Embryonic facial prominence (tissue), 1 donor: ENCODE data around the gene PTPN12.

ENCODE experiments used
- DNase-seq: peaks from one replicate; pipeline ENCODE4 v3.0.0-alpha.2; 2016; ENCODE audit errors: extremely low spot score

The PTPN12 gene

DNA sequence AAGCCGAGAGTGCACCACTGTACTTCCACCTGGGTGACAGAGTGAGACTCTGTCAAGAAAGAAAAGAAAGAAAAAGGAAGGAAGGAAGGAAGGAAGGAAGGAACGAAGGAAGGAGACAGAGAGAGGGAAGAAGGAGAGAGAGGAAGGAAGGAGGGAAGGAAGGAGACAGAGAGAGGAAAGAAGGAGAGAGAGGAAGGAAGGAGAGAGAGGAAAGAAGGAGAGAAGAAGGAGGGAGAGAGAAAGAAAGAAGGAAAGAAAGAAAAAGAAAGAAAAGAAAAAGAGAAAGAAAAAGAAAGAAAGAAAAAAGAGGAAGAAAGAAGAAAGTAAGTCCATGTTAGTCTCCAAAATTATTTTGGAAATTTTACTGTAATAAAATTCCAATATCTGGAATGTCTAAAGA lies 125.8 kb downstream of the PTPN12 start:
- no peak for DNase-seq

DNA sequence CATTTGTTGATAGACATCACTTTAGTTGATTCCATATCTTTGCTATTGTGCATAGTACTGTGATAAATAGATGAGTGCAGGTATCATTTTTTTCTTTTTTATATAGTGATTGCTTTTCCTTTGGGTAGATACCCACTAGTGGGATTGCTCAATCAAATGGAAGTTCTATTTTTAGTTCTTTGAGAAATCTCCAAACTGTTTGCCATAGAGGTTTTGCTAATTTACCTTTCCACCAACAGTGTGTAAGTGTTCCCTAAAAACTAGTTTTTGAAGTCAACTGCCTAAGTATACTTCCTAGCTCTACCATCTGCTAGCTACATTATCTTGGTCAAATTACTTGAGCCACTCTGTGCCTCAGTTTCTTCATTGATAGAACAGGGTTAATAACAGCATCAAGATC lies 127.6 kb downstream of the PTPN12 start:
- DNase-seq = no peak

DNA sequence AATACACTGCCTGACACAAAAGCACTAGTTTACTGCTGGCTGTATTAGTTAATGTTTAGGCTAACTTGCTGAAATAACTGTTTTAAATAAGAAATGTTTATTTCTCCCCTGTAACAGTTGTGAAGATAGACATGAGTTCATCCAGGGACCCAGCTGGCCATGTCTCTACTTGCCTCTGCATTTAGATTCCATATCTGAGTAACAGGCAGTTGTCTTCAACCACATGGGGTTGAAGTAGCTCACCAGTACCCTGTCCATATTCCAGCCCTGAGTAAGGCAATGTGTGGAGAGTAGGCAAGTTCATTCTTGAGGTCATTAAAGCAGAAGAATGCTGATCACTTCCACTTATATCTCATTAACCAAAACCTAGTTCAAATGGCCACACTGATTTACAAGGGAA lies 128.1 kb downstream of the PTPN12 start:
- DNase-seq = no peak

DNA sequence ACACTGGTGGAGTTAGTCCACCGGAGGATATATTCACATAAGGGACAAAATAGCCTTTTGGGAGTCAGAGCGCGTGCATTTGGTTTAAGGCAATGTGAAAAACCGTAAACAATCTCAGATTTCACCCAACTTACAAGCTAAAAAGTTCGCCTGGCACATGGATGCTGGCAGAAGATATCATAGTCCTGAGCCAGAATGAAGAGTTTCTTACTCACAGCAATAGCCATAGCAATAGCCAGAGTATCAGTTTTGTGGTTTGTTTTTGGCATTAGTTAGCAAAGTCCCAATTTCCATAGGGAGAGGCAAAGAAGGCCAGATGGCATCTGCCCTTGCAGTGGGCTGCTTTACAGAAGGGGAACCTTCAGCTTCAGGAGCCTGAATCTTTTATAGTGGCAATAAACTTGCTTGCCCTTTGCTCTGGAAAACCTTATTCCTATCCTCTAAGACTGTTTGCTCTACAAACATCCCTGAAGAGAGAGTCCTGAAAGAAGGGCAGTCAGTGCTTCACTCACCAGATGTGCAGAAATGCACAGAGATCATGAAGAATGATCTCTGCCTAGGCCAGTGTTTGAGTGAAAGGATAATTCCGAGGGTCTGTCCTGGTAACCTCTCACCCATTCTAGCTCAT lies 130.5 kb downstream of the PTPN12 start:
- DNase-seq = no peak

DNA sequence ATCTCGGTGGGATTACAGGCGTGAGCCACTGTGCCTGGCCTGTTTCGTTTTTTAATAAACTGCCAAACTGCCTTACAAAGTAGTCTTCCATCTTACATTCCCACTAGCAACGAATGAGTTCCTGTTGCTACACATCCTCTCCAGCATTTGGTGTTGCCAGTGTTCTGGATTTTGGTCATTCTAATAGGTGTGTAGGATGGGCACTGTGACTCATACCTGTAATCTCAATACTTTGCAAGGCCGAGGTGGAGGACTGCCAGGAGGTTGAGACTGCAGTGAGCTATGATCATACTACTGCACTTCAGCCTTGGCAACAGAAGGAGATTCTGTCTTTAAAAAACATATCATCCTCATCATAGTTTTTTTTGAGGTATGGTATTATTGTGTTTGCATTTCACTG lies 137.8 kb downstream of the PTPN12 start:
- no peak for DNase-seq

DNA sequence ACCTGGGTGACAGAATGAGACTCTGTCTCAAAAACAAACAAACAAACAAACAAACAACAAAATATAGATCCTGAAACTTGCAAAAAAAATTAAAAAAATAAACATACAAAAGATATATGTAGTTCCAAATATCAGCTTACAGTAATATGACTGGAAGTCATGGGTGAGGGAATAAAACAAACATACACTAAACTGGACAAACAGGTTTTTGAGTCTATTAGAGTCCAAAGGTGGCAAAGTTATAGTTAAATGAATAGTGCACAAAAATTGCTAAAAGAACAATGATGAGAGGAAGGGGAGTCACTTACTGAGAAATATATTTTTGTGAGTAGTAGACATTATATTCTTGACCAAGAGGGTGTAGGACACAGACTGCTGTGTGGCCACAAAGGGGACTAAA lies 142.5 kb downstream of the PTPN12 start:
- no peak for DNase-seq

DNA sequence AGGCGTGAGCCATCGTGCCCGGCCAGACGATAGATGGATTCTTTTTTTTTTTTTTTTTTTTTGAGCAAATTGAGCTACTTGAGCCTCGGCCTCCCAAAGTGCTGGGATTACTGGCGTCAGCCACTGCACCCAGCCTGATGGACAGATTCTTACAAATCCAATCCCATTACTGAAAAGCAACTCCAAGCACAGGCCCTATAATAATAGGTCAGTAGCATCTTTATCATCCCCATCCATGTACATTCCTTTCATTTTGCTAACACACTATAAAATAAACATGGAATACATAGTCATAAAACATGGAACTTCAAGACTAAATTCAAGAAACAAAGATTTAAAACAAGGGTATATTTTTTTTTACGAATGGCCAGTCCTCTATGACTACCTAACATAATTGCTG lies 143.2 kb downstream of the PTPN12 start:
- DNase-seq = no peak

DNA sequence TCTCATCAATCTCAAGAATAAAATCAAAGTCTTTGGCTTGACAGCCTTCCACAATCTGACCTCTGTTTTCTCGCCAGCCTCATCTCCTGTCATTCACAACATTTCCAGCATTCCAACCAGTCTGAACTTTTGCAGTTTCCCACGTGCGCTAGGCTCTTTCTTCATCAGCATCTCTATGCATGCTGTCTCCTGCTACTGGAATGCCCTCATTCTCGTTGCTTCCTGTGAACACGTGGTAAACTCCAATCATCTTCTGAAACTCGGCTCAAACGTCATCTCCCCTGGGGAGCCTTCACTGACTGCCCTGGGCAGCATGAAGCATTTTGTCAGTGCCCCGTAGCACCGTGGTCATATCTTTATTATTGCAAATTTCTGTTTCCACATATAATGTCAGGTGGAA lies 146.9 kb downstream of the PTPN12 start:
- no peak for DNase-seq

DNA sequence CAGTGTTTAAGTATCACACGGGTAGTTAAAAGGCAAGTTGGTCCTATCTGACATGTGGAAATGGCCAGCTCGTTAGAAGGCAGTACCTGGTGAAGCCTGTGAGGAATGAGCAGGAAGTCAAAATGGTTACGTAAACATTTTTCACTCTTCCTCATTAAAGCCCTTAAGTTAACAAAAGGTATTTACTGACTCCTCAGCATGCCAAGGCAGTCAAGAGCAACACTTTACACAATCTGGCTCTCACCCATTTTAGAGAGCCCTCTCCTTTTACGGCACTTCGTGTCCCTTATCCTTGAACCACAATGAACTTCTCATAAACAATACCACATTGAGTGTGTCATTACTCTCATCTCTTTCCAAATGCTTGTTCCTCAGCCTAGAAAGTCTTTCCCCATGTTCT lies 148.1 kb downstream of the PTPN12 start:
- DNase-seq = no peak

DNA sequence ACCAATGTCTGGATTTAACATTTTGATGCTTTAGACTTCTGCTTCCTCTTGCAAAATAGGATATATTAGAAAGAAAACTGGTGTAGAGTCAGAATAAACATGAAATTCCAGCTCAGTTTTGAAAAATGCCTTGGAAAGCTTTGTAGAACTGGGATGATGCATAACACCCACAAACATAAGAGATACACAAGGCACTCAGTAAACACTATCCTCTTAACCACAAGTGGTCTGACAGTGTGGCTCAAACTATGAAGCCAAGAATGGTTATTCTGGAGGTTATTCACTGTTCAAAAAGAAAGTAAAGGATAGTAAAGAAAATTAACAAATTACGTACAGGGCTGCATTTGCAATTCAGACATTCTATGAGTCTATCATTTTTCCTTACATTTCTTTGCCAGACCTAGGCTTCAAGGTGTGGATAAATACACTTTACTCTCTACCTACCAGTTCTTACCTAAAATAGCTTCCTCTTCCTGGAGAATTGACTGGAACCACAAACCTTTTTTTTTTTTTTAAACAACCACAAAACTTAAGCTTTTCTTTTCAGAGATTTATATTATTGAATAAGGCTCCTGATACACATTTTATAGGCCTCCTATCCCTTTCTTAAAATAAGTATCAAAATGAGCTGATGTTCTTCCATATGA lies 150.1 kb downstream of the PTPN12 start:
- DNase-seq = no peak

DNA sequence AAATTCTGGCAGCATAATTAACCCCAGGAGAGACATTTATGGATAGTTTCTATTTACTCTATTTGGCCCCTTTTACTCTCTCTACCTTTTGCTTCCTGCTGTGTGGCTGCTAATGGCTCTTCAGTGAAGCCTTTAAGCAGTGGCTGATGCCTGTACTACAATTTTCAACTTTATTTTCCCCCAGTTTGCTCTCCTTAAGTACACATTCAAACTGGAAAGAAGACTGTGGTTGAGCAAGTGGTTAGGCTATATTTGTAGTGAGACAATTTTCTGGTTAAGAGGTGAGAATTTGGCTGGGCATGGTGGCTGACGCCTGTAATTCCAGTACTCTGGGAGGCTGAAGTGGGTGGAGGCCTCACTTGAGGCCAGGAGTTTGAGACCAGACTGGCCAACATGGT lies 150.7 kb downstream of the PTPN12 start:
- no peak for DNase-seq
